ENCODE data around the gene RRBP1.

GRCh38 chr20:17631576-17632319 lies 50.3 kb downstream of the RRBP1 start:
- no peak for TF ChIP-seq CTCF (IDR thresholded peaks at IDR 0.05)
- TF ChIP-seq POLR2A (IDR thresholded peaks at IDR 0.05): no peak

Measured in lower leg skin (tissue), 3 donors.